Right ventricle myocardium superior (tissue), 1 donor: ENCODE results near the gene TPRG1. TPM values are rescaled to one million over a fixed set of nuclear protein-coding genes. Genes with fewer than 3 reads are reported as not detected.

Experiments
- ATAC-seq: fragments of 200-7000 bp; cut with Tn5 transposase; one replicate; pipeline ENCODE4 v1.9.1; 2020; ENCODE audit warnings: mild to moderate bottlenecking; ENCODE audit not compliant: poor library complexity
- DNase-seq: peaks from one replicate; pipeline ENCODE4 v3.0.0-alpha.2; 2020
- intact Hi-C: fragments of 100-400 bp; cut with DNase I; formaldehyde crosslinking; loops from one replicate; pipeline ENCODE4 v1.11.2; 2022
- total RNA-seq: library from RNA; stranded (reverse); fragmentation: NEBNext Ultra II Directional; extraction: Animal tissue kit (Norgen Biotek cat#: 25700); gene quantifications from one replicate; pipeline ENCODE4 v1.2.1, GENCODE V29; 2021
- donor health status: DM: no; HTN: yes; CAD: no; lungs with severe emphysema.

Gene TPRG1
- total RNA-seq, 1 donor from 2014 or later = 2.7 TPM

GRCh38 chr3:189363590-189364255, 192.0 kb downstream of the TPRG1 start:
- DNase-seq = no peak
- peak; percentile 56 for ATAC-seq

GRCh38 chr3:189365609-189366564, 194.1 kb downstream of the TPRG1 start:
- no peak for ATAC-seq
- intact Hi-C loops = no loop called here
- no peak for DNase-seq

More at GRCh38 chr3:189363590-189364255, 192.0 kb downstream of the TPRG1 start:
- intact Hi-C loops = no loop called here

GRCh38 chr3:189368384-189368783, 196.6 kb downstream of the TPRG1 start:
- intact Hi-C loops = no loop called here
- DNase-seq (no peak), ATAC-seq (no peak)

GRCh38 chr3:189369636-189370035, 197.9 kb downstream of the TPRG1 start:
- DNase-seq = no peak
- intact Hi-C loops = no loop called here
- no peak for ATAC-seq

- intact Hi-C loops = no loop called here
- DNase-seq (no peak), ATAC-seq (no peak)
These were observed 200.5 kb downstream of the TPRG1 start for GRCh38 chr3:189372243-189372642.
